Kidney (tissue), 14 donors: ENCODE measurements around the gene MYO5B. TPM values are rescaled to one million over a fixed set of nuclear protein-coding genes. Genes with fewer than 3 reads are reported as not detected.

Experiments
- DNase-seq, 5 donors: peaks; one replicate each; pipeline ENCODE4 v3.0.0-alpha.2; 2013 to 2020
- FAIRE-seq: peaks from 2 replicates; lab custom pipeline; 2012; peaks lifted over from hg19 to GRCh38; lab: Jason Lieb, UNC
- H3K27ac ChIP-seq, 2 donors: one replicate each; pipeline ENCODE4 v1.7.0; 2013; ENCODE audit warnings: low read depth in 2 of 2, low read length in 2 of 2, inconsistent platforms in 1 of 2
- H3K27me3 ChIP-seq: one replicate; pipeline ENCODE4 v1.7.1; 2013; ENCODE audit warnings: low read length, inconsistent platforms; ENCODE audit not compliant: control insufficient read depth, insufficient read depth
- H3K36me3 ChIP-seq, 3 donors: one replicate each; pipeline versions ENCODE4 v1.7.0 to v1.7.1; 2013; ENCODE audit warnings: low read length in 3 of 3, control low read depth in 1 of 3, inconsistent platforms in 1 of 3; ENCODE audit not compliant: insufficient read depth in 3 of 3, control insufficient read depth in 2 of 3
- H3K4me1 ChIP-seq, 3 donors: one replicate each; pipeline versions ENCODE4 v1.7.0 to v1.7.1; 2013; ENCODE audit warnings: low read length in 3 of 3, inconsistent platforms in 1 of 3, low read depth in 1 of 3; ENCODE audit not compliant: control insufficient read depth in 2 of 3, insufficient read depth in 2 of 3
- H3K4me3 ChIP-seq, 3 donors: one replicate each; pipeline versions ENCODE4 v1.7.0 to v1.8.1; 2013; ENCODE audit warnings: low read length in 3 of 3, control low read depth in 1 of 3, inconsistent platforms in 1 of 3
- H3K9ac ChIP-seq, 3 donors: one replicate each; pipeline versions ENCODE4 v1.7.0 to v1.7.1; 2013; ENCODE audit warnings: low read length in 3 of 3, control low read depth in 1 of 3, inconsistent platforms in 1 of 3
- H3K9me3 ChIP-seq, 3 donors: one replicate each; pipeline versions ENCODE4 v1.7.0 to v1.7.1; 2013; ENCODE audit warnings: low read length in 3 of 3, control low read depth in 1 of 3, inconsistent platforms in 1 of 3; ENCODE audit not compliant: control insufficient read depth in 2 of 3, insufficient read depth in 1 of 3
- CTCF ChIP-seq: IDR thresholded peaks from 3 replicates; pipeline ENCODE4 v1.5.1; 2012; ENCODE audit warnings: mild to moderate bottlenecking, moderate library complexity, borderline replicate concordance; ENCODE audit not compliant: insufficient read depth; ENCODE audit errors: extremely low read depth
- intact Hi-C: fragments of 100-400 bp; cut with DNase I; formaldehyde crosslinking; loops from one replicate; pipeline ENCODE4 v1.11.1; 2022
- polyA plus RNA-seq: library from polyadenylated mRNA; stranded (reverse); fragments of 350-450 nt; fragmentation: Illumina TruSeq; extraction: RNeasy Lipid Tissue Mini Kit (QIAGEN cat#74804); gene quantifications from one replicate; pipeline ENCODE4 v1.2.3, GENCODE V29; 2014; ENCODE audit warnings: low read depth, low replicate concordance; ENCODE audit not compliant: insufficient read depth
- total RNA-seq: library from RNA; stranded (reverse); fragmentation: NEBNext Ultra II Directional; extraction: Animal tissue kit (Norgen Biotek cat#: 25700); gene quantifications from one replicate; pipeline ENCODE4 v1.2.1, GENCODE V29; 2021
- donor health status: control.
- donor health status: control.
- donor health status: control.
- donor health status: control.
- donor health status: control.
- donor health status: DM: yes; HTN: yes; CAD: no.
- donor health status: Normal renal cell carcinoma (clear cell type).

The MYO5B gene
- total and polyA plus RNA-seq, 2 donors from 2014 or later: 17.8 to 43.8 TPM

GRCh38 chr18:49859725-49860124 is 335.2 kb downstream of the MYO5B start:
- H3K4me1 ChIP-seq: peaks cover 0 to 6% (median 4%) of the 10 kb centered on the region in 3 donors
- no peak for FAIRE-seq
- peaks cover 0 to 3% (median 0%) of the 10 kb centered on the region in 3 donors for H3K36me3 ChIP-seq
- no peak for DNase-seq
- H3K9me3 ChIP-seq: no peaks in the 10 kb centered on the region
- peak overlapping the region in 1 of 3 donors; percentile 19 for H3K9ac ChIP-seq
- H3K27ac ChIP-seq: peak overlapping the region in 1 of 2 donors; percentile 5
- no peak overlapping the region for H3K4me3 ChIP-seq
- intact Hi-C loops: loop anchor here (10.0 kb wide), 1 partner anchor 345 kb away; no protein-coding TSS in a partner anchor
- TF ChIP-seq CTCF: no peak
- H3K27me3 ChIP-seq: no peaks in the 10 kb centered on the region

- TF ChIP-seq CTCF: no peak
- H3K27ac ChIP-seq: peak overlapping the region; percentile 3 to 5
- intact Hi-C loops: no loop called here
- H3K9ac ChIP-seq: no peak overlapping the region
- DNase-seq: no peak
- no peak for FAIRE-seq
- H3K4me3 ChIP-seq: no peak overlapping the region
- H3K36me3 ChIP-seq: peaks cover 0 to 3% (median 0%) of the 10 kb centered on the region in 3 donors
- H3K27me3 ChIP-seq: no peaks in the 10 kb centered on the region
- H3K4me1 ChIP-seq: peaks cover 0 to 6% (median 4%) of the 10 kb centered on the region in 3 donors
- H3K9me3 ChIP-seq: no peaks in the 10 kb centered on the region
Measured at GRCh38 chr18:49859021-49859359, 336.0 kb downstream of the MYO5B start.

GRCh38 chr18:49858309-49859020 is 336.5 kb downstream of the MYO5B start:
- H3K4me1 ChIP-seq: peaks cover 0 to 6% (median 4%) of the 10 kb centered on the region in 3 donors
- DNase-seq (peak in 4 of 5 donors; percentile 78 to 89 (median 84)), FAIRE-seq (peak; percentile 53)
- no peak overlapping the region for H3K4me3 ChIP-seq
- H3K9ac ChIP-seq: no peak overlapping the region
- H3K27ac ChIP-seq: peak overlapping the region in 1 of 2 donors; percentile 5
- H3K27me3 ChIP-seq: no peaks in the 10 kb centered on the region
- intact Hi-C loops: no loop called here
- peaks cover 0 to 3% (median 0%) of the 10 kb centered on the region in 3 donors for H3K36me3 ChIP-seq
- TF ChIP-seq CTCF: peak; percentile 91
- no peaks in the 10 kb centered on the region for H3K9me3 ChIP-seq
